Measurements from ENCODE around the gene SDF4.
"Not testable (repeated sequence)": the region's sequence is repeated elsewhere in the genome, so short reads cannot be mapped to it uniquely, and the experiment has no call there.

The SDF4 gene

DNA sequence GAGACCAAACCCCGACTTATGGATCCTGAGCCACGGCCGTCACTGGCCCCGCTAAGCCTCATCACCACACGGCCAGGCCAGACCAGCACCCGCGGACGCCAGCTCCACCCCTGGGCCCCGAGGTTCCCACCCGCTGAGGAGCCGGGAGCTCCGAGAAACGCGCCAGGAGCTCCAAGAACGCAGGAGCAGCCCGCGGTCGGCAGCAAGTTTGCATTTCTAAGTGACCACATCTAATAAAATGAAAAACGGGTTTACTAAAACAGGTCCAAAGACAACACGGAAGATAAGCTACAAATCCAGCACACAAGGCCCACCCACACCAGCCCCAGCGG is 22.8 kb upstream of the SDF4 start:
- TF ChIP-seq, protein P1, sequence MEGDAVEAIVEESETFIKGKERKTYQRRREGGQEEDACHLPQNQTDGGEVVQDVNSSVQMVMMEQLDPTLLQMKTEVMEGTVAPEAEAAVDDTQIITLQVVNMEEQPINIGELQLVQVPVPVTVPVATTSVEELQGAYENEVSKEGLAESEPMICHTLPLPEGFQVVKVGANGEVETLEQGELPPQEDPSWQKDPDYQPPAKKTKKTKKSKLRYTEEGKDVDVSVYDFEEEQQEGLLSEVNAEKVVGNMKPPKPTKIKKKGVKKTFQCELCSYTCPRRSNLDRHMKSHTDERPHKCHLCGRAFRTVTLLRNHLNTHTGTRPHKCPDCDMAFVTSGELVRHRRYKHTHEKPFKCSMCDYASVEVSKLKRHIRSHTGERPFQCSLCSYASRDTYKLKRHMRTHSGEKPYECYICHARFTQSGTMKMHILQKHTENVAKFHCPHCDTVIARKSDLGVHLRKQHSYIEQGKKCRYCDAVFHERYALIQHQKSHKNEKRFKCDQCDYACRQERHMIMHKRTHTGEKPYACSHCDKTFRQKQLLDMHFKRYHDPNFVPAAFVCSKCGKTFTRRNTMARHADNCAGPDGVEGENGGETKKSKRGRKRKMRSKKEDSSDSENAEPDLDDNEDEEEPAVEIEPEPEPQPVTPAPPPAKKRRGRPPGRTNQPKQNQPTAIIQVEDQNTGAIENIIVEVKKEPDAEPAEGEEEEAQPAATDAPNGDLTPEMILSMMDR (conservative IDR thresholded peaks at IDR 0.05; ENCODE audit: control insufficient read depth, insufficient read depth, low read depth, low read length): no peak
- H3K4me3 ChIP-seq (ENCODE audit: control insufficient read depth, low read depth, low read length): no peak overlapping the region
- DNase-seq (ENCODE audit: low read depth): no peak

DNA sequence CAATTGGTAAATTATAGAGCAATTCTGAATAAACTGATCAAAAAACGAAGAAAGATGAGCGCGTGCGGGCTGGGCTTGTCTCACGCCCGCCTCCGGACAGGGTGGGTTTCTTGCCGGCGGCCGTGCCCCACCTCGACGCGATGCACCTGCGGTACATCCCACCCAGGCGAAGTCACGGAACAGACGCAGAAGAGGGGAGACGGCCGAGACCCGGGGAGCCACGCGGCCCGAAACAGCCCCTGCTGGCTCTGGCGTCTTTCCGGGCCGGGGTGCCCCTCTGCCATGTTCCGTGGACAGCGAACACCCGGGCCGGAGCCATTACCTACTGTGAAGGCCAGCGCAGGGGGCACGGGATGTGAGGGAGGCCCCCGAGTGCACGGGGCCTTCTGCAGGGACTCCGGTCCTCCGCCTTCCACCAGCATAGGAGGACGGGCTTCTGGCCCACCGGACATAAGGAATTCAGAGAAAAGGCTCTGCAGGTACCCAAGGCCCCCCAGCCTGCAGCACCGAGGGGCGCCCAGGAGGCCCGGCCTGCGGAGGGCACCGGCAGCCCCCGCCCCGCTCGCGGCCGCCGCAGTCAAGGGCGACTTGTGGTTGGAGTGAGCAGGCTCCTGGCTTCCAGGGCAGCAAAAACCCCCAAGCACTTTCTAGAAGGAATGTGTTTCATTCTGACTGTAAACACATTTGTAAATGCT is 22.3 kb upstream of the SDF4 start:
- DNase-seq (ENCODE audit: low read depth): no peak
- H3K4me3 ChIP-seq (ENCODE audit: control insufficient read depth, low read depth, low read length): no peak overlapping the region
- TF ChIP-seq, protein P1 (conservative IDR thresholded peaks at IDR 0.05; ENCODE audit: control insufficient read depth, insufficient read depth, low read depth, low read length): no peak

DNA sequence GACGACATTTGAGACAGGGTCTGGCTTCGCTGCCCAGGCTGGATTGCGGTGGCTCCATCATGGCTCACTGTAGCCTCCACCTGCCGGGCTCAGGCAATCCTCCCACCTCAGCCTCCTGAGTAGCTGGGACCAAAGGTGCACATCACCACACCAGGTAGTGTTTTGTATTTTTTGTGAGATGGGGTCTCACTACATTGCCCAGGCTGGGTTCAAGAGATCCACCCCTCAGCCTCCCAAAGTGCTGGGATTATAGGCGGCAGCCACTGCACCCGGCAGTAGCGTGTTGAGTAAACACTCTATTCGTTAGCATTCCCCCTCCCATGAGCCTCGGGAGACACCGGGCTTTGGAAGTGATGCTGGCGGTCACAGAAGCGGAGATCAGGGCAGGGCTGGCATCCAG is 21.5 kb upstream of the SDF4 start:
- no peak for DNase-seq (ENCODE audit: low read depth)
- TF ChIP-seq, protein P1 (conservative IDR thresholded peaks at IDR 0.05; ENCODE audit: control insufficient read depth, insufficient read depth, low read depth, low read length): no peak
- no peak overlapping the region for H3K4me3 ChIP-seq (ENCODE audit: control insufficient read depth, low read depth, low read length)

DNA sequence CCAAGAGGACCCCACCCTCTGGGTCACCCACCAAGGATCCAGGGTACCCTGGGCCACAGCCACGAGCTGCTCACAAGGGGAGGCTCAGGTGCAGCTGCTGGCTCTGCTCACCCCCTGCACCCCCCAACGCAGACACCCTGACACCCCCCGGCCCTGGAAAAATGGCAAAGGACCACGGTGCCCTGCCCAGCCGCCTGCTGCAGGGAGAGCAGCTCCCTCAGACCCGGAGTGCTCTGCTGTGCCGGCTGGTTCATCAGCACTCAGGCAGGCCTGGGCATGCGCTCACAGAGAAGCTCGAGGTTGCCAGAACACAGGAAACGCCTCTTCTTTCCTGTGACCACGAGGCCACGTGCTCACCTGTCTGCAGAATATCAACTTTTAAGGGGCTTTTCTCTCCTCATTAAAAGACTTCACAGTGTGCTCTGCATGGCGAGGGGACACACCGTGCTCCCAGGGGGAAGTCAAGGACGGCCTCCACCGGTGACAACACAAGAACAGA is 19.0 kb upstream of the SDF4 start:
- TF ChIP-seq, protein P1 (conservative IDR thresholded peaks at IDR 0.05; ENCODE audit: control insufficient read depth, insufficient read depth, low read depth, low read length): no peak
- H3K4me3 ChIP-seq (ENCODE audit: control insufficient read depth, low read depth, low read length): no peak overlapping the region
- no peak for DNase-seq (ENCODE audit: low read depth)

DNA sequence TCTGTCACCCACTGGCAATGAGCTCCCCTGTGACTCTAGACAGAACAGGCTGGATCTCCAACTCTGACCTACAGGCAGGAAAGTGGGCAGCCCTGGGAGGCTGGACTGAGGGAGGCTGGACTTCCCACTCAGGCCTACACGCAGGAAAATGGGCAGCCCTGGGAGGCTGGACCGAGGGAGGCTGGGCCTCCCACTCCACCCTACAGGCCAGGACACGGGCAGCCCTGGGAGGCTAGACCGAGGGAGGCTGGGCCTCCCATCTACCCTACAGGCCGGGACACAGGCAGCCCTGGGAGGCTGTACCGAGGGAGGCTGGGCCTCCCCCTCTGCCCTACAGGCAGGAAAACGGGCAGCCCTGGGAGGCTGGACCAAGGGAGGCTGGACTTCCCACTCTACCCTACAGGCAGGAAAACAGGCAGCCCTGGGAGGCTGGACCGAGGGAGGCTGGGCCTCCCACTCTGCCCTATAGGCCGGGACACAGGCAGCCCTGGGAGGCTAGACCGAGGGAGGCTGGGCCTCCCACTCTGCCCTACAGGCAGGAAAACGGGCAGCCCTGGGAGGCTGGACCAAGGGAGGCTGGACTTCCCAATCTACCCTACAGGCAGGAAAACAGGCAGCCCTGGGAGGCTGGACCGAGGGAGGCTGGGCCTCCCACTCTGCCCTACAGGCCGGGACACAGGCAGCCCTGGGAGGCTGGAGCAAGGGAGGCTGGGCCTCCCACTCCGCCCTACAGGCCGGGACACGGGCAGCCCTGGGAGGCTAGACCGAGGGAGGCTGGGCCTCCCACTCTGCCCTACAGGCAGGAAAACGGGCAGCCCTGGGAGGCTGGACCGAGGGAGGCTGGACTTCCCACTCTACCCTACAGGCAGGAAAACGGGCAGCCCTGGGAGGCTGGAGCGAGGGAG is 16.5 kb upstream of the SDF4 start:
- DNase-seq (ENCODE audit: low read depth); H3K4me3 ChIP-seq (ENCODE audit: control insufficient read depth, low read depth, low read length): not testable (repeated sequence)

DNA sequence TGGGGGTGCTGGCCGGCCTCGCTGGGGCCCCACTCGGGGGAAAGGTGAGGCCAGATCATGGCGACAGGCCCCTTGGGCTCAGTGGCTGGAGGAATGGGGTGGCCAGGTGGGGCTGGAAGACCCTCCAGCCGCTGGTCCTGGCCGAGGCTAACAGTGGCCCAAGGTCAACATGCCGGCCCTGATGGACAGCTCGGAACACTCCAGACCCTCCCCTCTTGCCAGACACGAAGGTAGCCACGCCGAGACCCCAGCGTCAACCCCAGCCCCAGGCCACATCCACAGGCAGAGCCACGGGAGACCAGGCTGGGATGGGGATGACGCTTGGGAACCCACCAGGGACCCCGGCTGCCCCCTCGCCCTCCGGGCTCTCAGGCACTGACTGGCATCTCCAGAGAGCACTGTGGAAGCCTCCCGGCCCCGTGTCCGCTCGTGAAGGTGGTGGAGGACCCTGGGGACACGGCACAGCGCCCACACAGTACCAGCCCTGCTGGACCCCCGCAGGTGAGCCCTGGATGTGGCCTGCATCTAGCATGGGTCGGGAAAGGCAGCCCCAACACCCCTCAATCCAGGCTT is 15.6 kb upstream of the SDF4 start:
- TF ChIP-seq, protein P1 (conservative IDR thresholded peaks at IDR 0.05; ENCODE audit: control insufficient read depth, insufficient read depth, low read depth, low read length): no peak
- H3K4me3 ChIP-seq (ENCODE audit: control insufficient read depth, low read depth, low read length): no peak overlapping the region
- DNase-seq (ENCODE audit: low read depth): no peak
